22Rv1 (cell line): ENCODE measurements around the gene SELENOM.

Experiments used
- H3K27ac ChIP-seq: fragments of 450-650 bp; 2 replicates; pipeline ENCODE4 v1.5.1; 2017
- CTCF ChIP-seq: fragments of 450-650 bp; IDR thresholded peaks from 2 replicates; pipeline ENCODE4 v1.5.1; 2017; ENCODE audit warnings: mild to moderate bottlenecking
- ZFX ChIP-seq: fragments of 450-650 bp; IDR thresholded peaks from 2 replicates; pipeline ENCODE4 v1.6.1; 2017; ENCODE audit warnings: antibody characterized with exemption, borderline replicate concordance

The SELENOM gene

GRCh38 chr22:31125521-31126117 lies 18.3 kb upstream of the SELENOM start:
- TF ChIP-seq CTCF (no peak), ZFX (no peak)
- H3K27ac ChIP-seq = peak overlapping the region; percentile 84

- peak overlapping the region; percentile 84 for H3K27ac ChIP-seq
- TF ChIP-seq ZFX (no peak), CTCF (no peak)
These were observed 17.6 kb upstream of the SELENOM start for GRCh38 chr22:31124811-31125465.

GRCh38 chr22:31124290-31124689 lies 16.9 kb upstream of the SELENOM start:
- TF ChIP-seq ZFX (no peak), CTCF (no peak)
- peak overlapping the region; percentile 84 for H3K27ac ChIP-seq

GRCh38 chr22:31123292-31123602 lies 15.9 kb upstream of the SELENOM start:
- peak overlapping the region; percentile 84 for H3K27ac ChIP-seq
- TF ChIP-seq CTCF = no peak
- no peak for TF ChIP-seq ZFX

- TF ChIP-seq CTCF (no peak), ZFX (no peak)
- H3K27ac ChIP-seq = peak within 1 kb of the TSS; percentile 84
These were observed 15.3 kb upstream of the SELENOM start, which contains the start of gene INPP5J for GRCh38 chr22:31122532-31123291. Gene INPP5J, plus strand, starts transcription at chr22:31122966. Its CDS starts 49 bp downstream, at chr22:31123015.

GRCh38 chr22:31122196-31122531 lies 14.8 kb upstream of the SELENOM start:
- TF ChIP-seq ZFX (no peak), CTCF (no peak)

GRCh38 chr22:31121403-31121802 lies 14.0 kb upstream of the SELENOM start:
- H3K27ac ChIP-seq = peak overlapping the region; percentile 84
- TF ChIP-seq CTCF (no peak), ZFX (no peak)

More at GRCh38 chr22:31122196-31122531, 14.8 kb upstream of the SELENOM start:
- peak overlapping the region; percentile 84 for H3K27ac ChIP-seq
